ENCODE measurements around the gene PEPD.

Gene PEPD

GRCh38 chr19:33486407-33486806 is 35.2 kb downstream of the PEPD start:
- TF ChIP-seq REST (IDR thresholded peaks at IDR 0.05; ENCODE audit: insufficient read depth in 1 of 2, low read depth in 2 of 2, low read length in 2 of 2) (no peak), SIN3A (IDR thresholded peaks at IDR 0.05; ENCODE audit: borderline replicate concordance, insufficient read depth, low read length) (no peak), TAF1 (IDR thresholded peaks at IDR 0.05; ENCODE audit: borderline replicate concordance, insufficient read depth, low read length) (no peak)

- TF ChIP-seq POLR2AphosphoS5 (IDR thresholded peaks at IDR 0.05; ENCODE audit: low read depth, low read length) (no peak), REST (IDR thresholded peaks at IDR 0.05; ENCODE audit: insufficient read depth in 1 of 2, low read depth in 2 of 2, low read length in 2 of 2) (no peak), TAF1 (IDR thresholded peaks at IDR 0.05; ENCODE audit: borderline replicate concordance, insufficient read depth, low read length) (no peak), FOXP2 (optimal IDR thresholded peaks at IDR 0.05; ENCODE audit: borderline replicate concordance, extremely low read depth, extremely low read length, insufficient read depth) (no peak), SIN3A (IDR thresholded peaks at IDR 0.05; ENCODE audit: borderline replicate concordance, insufficient read depth, low read length) (no peak)
Observed at GRCh38 chr19:33484226-33484774, 37.3 kb downstream of the PEPD start.

DNA sequence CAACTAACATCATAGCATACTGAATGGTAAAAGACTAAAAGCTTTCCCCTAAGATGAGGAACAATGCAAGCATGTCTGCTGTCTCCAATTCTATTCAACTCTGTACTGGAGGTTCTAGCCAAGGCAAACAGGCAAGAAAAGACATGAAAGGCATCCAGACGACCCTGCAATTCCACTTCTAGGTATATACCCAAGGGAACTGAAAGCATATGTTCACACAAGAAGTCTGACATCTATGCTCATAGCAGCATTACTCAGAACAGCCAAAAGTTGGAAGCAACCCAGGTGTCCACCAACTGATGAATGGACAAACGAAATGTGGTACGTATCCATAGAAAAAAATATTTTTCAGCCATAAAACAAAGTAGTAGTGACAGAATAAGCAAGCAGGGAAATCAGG is 39.1 kb downstream of the PEPD start:
- TF ChIP-seq SIN3A (IDR thresholded peaks at IDR 0.05; ENCODE audit: borderline replicate concordance, insufficient read depth, low read length) (no peak), TAF1 (IDR thresholded peaks at IDR 0.05; ENCODE audit: borderline replicate concordance, insufficient read depth, low read length) (no peak), REST (IDR thresholded peaks at IDR 0.05; ENCODE audit: insufficient read depth in 1 of 2, low read depth in 2 of 2, low read length in 2 of 2) (no peak), FOXP2 (optimal IDR thresholded peaks at IDR 0.05; ENCODE audit: borderline replicate concordance, extremely low read depth, extremely low read length, insufficient read depth) (no peak), POLR2AphosphoS5 (IDR thresholded peaks at IDR 0.05; ENCODE audit: low read depth, low read length) (no peak)

DNA sequence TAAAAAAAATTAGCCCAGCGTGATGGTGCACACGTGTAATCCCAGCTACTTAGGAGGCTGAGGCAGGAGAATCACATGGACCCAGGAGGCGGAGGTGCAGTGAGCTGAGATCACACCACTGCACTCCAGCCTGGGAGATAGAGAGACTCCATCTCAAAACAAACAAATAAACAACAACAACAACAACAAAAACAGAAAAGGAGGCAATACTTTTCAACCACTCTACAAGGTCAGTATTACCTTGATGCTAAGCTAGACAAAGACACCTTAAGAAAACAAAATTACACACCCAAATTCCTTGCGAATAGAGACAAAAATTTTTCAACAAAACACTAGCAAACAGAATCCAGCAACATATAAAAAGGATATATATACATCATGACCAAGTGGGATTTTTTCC is 39.7 kb downstream of the PEPD start:
- TF ChIP-seq POLR2AphosphoS5 (IDR thresholded peaks at IDR 0.05; ENCODE audit: low read depth, low read length) (no peak), SIN3A (IDR thresholded peaks at IDR 0.05; ENCODE audit: borderline replicate concordance, insufficient read depth, low read length) (no peak), REST (IDR thresholded peaks at IDR 0.05; ENCODE audit: insufficient read depth in 1 of 2, low read depth in 2 of 2, low read length in 2 of 2) (no peak), TAF1 (IDR thresholded peaks at IDR 0.05; ENCODE audit: borderline replicate concordance, insufficient read depth, low read length) (no peak), FOXP2 (optimal IDR thresholded peaks at IDR 0.05; ENCODE audit: borderline replicate concordance, extremely low read depth, extremely low read length, insufficient read depth) (no peak)

- TF ChIP-seq FOXP2 (optimal IDR thresholded peaks at IDR 0.05; ENCODE audit: borderline replicate concordance, extremely low read depth, extremely low read length, insufficient read depth), result no peak
- TF ChIP-seq SIN3A (IDR thresholded peaks at IDR 0.05; ENCODE audit: borderline replicate concordance, insufficient read depth, low read length), result no peak
- no peak for TF ChIP-seq POLR2AphosphoS5 (IDR thresholded peaks at IDR 0.05; ENCODE audit: low read depth, low read length)
- no peak for TF ChIP-seq REST (IDR thresholded peaks at IDR 0.05; ENCODE audit: insufficient read depth in 1 of 2, low read depth in 2 of 2, low read length in 2 of 2)
- TF ChIP-seq TAF1 (IDR thresholded peaks at IDR 0.05; ENCODE audit: borderline replicate concordance, insufficient read depth, low read length), result no peak
Observed at GRCh38 chr19:33477781-33478180, 43.8 kb downstream of the PEPD start.

Data from PFSK-1 (cell line).